ENCODE results near the gene LIG1. TPM values are rescaled to one million over a fixed set of nuclear protein-coding genes. Genes with fewer than 3 reads are reported as not detected.

The LIG1 gene
- total RNA-seq, 1 experiment from 2014 or later: 41.3 TPM

GRCh38 chr19:48196933-48197665, 27.0 kb upstream of the LIG1 start:
- H3K9me3 ChIP-seq (ENCODE audit: control insufficient read depth, insufficient read depth, low read depth, low read length): no peaks in the 10 kb centered on the region
- H3K36me3 ChIP-seq (ENCODE audit: control insufficient read depth, insufficient read depth, low read length): no peaks in the 10 kb centered on the region
- no peak overlapping the region for H3K4me3 ChIP-seq (ENCODE audit: low read depth in 2 of 2, low read length in 2 of 2)
- intact Hi-C loops (cut with micrococcal nuclease; ENCODE audit: unreplicated experiment) (no loop called here), in situ Hi-C loops (cut with HindIII; ENCODE audit: low pct_unique_long_range_greater_than_20kb, low sequenced_read_pairs) (no loop called here)
- no peak for TF ChIP-seq REST (IDR thresholded peaks at IDR 0.05; ENCODE audit: insufficient read depth in 1 of 2, low read depth in 2 of 2, low read length in 1 of 2)
- no peak for TF ChIP-seq CTCF (IDR thresholded peaks at IDR 0.05)
- TF ChIP-seq SIN3A (IDR thresholded peaks at IDR 0.05; ENCODE audit: borderline replicate concordance, insufficient read depth, low read depth, low read length): no peak
- no peak for TF ChIP-seq POLR2AphosphoS5 (IDR thresholded peaks at IDR 0.05; ENCODE audit: low read depth, low read length)
- no peak for TF ChIP-seq TCF7L2 (IDR thresholded peaks at IDR 0.05; ENCODE audit: low read depth, low read length)
- POLR2A ChIA-PET: interaction anchor here (0.6 kb wide), 1 partner anchor 58 kb away, joined by 8 read pairs; no protein-coding TSS in a partner anchor
- H3K27me3 ChIP-seq (ENCODE audit: control insufficient read depth, insufficient read depth, low read length): no peaks in the 10 kb centered on the region
- DNase-seq (ENCODE audit: low read depth, low spot score): no peak
- ATAC-seq: peak; percentile 17; the same call in 1 of the 2 replicates
- no TSS peak for BruUV-seq (replicated peaks)
- H3K4me1 ChIP-seq (ENCODE audit: control insufficient read depth, insufficient read depth, low read length): no peaks in the 10 kb centered on the region
- CTCF ChIA-PET: no interaction called here
- no peak overlapping the region for H3K27ac ChIP-seq (ENCODE audit: low read length)

GRCh38 chr19:48196321-48196763, 26.2 kb upstream of the LIG1 start:
- ChIA-PET POLR2A (no interaction called here), CTCF (no interaction called here)
- TSS peak; percentile 95 for BruUV-seq (replicated peaks)
- Histone ChIP-seq H3K9me3 (ENCODE audit: control insufficient read depth, insufficient read depth, low read depth, low read length) (no peaks in the 10 kb centered on the region), H3K27me3 (ENCODE audit: control insufficient read depth, insufficient read depth, low read length) (no peaks in the 10 kb centered on the region), H3K4me3 (ENCODE audit: low read depth in 2 of 2, low read length in 2 of 2) (no peak overlapping the region), H3K27ac (ENCODE audit: low read length) (no peak overlapping the region), H3K4me1 (ENCODE audit: control insufficient read depth, insufficient read depth, low read length) (no peaks in the 10 kb centered on the region), H3K36me3 (ENCODE audit: control insufficient read depth, insufficient read depth, low read length) (no peaks in the 10 kb centered on the region)
- in situ Hi-C loops (cut with HindIII; ENCODE audit: low pct_unique_long_range_greater_than_20kb, low sequenced_read_pairs) (no loop called here), intact Hi-C loops (cut with micrococcal nuclease; ENCODE audit: unreplicated experiment) (no loop called here)
- ATAC-seq (0 out of 2 replicates have a peak, but pooled peaks have one; percentile 31), DNase-seq (ENCODE audit: low read depth, low spot score) (no peak)
- TF ChIP-seq SIN3A (IDR thresholded peaks at IDR 0.05; ENCODE audit: borderline replicate concordance, insufficient read depth, low read depth, low read length) (no peak), TCF7L2 (IDR thresholded peaks at IDR 0.05; ENCODE audit: low read depth, low read length) (no peak), CTCF (IDR thresholded peaks at IDR 0.05) (no peak), POLR2AphosphoS5 (IDR thresholded peaks at IDR 0.05; ENCODE audit: low read depth, low read length) (no peak), REST (IDR thresholded peaks at IDR 0.05; ENCODE audit: insufficient read depth in 1 of 2, low read depth in 2 of 2, low read length in 1 of 2) (no peak)

All from Panc1 (cell line).